ENCODE data around the gene CCNB1.

- TF ChIP-seq, protein P1, sequence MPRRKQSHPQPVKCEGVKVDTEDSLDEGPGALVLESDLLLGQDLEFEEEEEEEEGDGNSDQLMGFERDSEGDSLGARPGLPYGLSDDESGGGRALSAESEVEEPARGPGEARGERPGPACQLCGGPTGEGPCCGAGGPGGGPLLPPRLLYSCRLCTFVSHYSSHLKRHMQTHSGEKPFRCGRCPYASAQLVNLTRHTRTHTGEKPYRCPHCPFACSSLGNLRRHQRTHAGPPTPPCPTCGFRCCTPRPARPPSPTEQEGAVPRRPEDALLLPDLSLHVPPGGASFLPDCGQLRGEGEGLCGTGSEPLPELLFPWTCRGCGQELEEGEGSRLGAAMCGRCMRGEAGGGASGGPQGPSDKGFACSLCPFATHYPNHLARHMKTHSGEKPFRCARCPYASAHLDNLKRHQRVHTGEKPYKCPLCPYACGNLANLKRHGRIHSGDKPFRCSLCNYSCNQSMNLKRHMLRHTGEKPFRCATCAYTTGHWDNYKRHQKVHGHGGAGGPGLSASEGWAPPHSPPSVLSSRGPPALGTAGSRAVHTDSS (tag by site-specific recombination; IDR thresholded peaks at IDR 0.05): no peak
- TF ChIP-seq ZNF423 (tag by site-specific recombination; IDR thresholded peaks at IDR 0.05): no peak
- TF ChIP-seq ZFP37 (tag by site-specific recombination; IDR thresholded peaks at IDR 0.05): no peak
- TF ChIP-seq ZBTB20 (tag by site-specific recombination; IDR thresholded peaks at IDR 0.05): peak; percentile 25; the same call in 1 of the 2 replicates
- TF ChIP-seq, protein P2, sequence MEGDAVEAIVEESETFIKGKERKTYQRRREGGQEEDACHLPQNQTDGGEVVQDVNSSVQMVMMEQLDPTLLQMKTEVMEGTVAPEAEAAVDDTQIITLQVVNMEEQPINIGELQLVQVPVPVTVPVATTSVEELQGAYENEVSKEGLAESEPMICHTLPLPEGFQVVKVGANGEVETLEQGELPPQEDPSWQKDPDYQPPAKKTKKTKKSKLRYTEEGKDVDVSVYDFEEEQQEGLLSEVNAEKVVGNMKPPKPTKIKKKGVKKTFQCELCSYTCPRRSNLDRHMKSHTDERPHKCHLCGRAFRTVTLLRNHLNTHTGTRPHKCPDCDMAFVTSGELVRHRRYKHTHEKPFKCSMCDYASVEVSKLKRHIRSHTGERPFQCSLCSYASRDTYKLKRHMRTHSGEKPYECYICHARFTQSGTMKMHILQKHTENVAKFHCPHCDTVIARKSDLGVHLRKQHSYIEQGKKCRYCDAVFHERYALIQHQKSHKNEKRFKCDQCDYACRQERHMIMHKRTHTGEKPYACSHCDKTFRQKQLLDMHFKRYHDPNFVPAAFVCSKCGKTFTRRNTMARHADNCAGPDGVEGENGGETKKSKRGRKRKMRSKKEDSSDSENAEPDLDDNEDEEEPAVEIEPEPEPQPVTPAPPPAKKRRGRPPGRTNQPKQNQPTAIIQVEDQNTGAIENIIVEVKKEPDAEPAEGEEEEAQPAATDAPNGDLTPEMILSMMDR (tag by site-specific recombination; IDR thresholded peaks at IDR 0.05): no peak
- TF ChIP-seq, protein P3, sequence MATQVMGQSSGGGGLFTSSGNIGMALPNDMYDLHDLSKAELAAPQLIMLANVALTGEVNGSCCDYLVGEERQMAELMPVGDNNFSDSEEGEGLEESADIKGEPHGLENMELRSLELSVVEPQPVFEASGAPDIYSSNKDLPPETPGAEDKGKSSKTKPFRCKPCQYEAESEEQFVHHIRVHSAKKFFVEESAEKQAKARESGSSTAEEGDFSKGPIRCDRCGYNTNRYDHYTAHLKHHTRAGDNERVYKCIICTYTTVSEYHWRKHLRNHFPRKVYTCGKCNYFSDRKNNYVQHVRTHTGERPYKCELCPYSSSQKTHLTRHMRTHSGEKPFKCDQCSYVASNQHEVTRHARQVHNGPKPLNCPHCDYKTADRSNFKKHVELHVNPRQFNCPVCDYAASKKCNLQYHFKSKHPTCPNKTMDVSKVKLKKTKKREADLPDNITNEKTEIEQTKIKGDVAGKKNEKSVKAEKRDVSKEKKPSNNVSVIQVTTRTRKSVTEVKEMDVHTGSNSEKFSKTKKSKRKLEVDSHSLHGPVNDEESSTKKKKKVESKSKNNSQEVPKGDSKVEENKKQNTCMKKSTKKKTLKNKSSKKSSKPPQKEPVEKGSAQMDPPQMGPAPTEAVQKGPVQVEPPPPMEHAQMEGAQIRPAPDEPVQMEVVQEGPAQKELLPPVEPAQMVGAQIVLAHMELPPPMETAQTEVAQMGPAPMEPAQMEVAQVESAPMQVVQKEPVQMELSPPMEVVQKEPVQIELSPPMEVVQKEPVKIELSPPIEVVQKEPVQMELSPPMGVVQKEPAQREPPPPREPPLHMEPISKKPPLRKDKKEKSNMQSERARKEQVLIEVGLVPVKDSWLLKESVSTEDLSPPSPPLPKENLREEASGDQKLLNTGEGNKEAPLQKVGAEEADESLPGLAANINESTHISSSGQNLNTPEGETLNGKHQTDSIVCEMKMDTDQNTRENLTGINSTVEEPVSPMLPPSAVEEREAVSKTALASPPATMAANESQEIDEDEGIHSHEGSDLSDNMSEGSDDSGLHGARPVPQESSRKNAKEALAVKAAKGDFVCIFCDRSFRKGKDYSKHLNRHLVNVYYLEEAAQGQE (tag by site-specific recombination; IDR thresholded peaks at IDR 0.05): no peak
- TF ChIP-seq ZNF133 (tag by site-specific recombination; IDR thresholded peaks at IDR 0.05): no peak
- no peak for TF ChIP-seq ZNF768 (tag by site-specific recombination; IDR thresholded peaks at IDR 0.05)
- TF ChIP-seq RBAK (tag by site-specific recombination; IDR thresholded peaks at IDR 0.05): no peak
- TF ChIP-seq, protein P4, sequence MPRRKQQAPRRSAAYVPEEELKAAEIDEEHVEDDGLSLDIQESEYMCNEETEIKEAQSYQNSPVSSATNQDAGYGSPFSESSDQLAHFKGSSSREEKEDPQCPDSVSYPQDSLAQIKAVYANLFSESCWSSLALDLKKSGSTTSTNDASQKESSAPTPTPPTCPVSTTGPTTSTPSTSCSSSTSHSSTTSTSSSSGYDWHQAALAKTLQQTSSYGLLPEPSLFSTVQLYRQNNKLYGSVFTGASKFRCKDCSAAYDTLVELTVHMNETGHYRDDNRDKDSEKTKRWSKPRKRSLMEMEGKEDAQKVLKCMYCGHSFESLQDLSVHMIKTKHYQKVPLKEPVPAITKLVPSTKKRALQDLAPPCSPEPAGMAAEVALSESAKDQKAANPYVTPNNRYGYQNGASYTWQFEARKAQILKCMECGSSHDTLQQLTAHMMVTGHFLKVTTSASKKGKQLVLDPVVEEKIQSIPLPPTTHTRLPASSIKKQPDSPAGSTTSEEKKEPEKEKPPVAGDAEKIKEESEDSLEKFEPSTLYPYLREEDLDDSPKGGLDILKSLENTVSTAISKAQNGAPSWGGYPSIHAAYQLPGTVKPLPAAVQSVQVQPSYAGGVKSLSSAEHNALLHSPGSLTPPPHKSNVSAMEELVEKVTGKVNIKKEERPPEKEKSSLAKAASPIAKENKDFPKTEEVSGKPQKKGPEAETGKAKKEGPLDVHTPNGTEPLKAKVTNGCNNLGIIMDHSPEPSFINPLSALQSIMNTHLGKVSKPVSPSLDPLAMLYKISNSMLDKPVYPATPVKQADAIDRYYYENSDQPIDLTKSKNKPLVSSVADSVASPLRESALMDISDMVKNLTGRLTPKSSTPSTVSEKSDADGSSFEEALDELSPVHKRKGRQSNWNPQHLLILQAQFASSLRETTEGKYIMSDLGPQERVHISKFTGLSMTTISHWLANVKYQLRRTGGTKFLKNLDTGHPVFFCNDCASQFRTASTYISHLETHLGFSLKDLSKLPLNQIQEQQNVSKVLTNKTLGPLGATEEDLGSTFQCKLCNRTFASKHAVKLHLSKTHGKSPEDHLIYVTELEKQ (tag by site-specific recombination; IDR thresholded peaks at IDR 0.05; ENCODE audit: borderline replicate concordance): no peak
- no peak for TF ChIP-seq ZNF324 (tag by site-specific recombination; IDR thresholded peaks at IDR 0.05)
Observed at GRCh38 chr5:69213513-69214215, 46.7 kb downstream of the CCNB1 start.

Measured in HEK293 (cell line).